Endothelial cell (in vitro differentiated cells): ENCODE data around the gene HYAL3. TPM values are rescaled to one million over a fixed set of nuclear protein-coding genes. Genes with fewer than 3 reads are reported as not detected.
A peak's percentile ranks its signal among the peaks of the same experiment; 100 is the strongest.

ENCODE experiments used
- DNase-seq: peaks from one replicate; pipeline ENCODE4 v3.0.0; 2021; ENCODE audit warnings: low spot score
- H3K27ac Mint-ChIP-seq: one replicate; pipeline ENCODE4 v1.8.0; 2021; ENCODE audit warnings: mixed read lengths, inconsistent platforms; ENCODE audit not compliant: unreplicated experiment
- H3K27me3 Mint-ChIP-seq: one replicate; pipeline ENCODE4 v1.8.0; 2021; ENCODE audit warnings: mild to moderate bottlenecking, moderate library complexity, mixed read lengths, inconsistent platforms; ENCODE audit not compliant: unreplicated experiment
- H3K36me3 Mint-ChIP-seq: one replicate; pipeline ENCODE4 v1.8.0; 2021; ENCODE audit warnings: mild to moderate bottlenecking, low read depth, mixed read lengths, inconsistent platforms; ENCODE audit not compliant: unreplicated experiment
- H3K4me1 Mint-ChIP-seq: one replicate; pipeline ENCODE4 v1.8.0; 2021; ENCODE audit warnings: mild to moderate bottlenecking, mixed read lengths, inconsistent platforms; ENCODE audit not compliant: unreplicated experiment
- H3K4me3 Mint-ChIP-seq: one replicate; pipeline ENCODE4 v1.8.0; 2021; ENCODE audit warnings: mild to moderate bottlenecking, mixed read lengths, inconsistent platforms; ENCODE audit not compliant: unreplicated experiment
- H3K9me3 Mint-ChIP-seq: one replicate; pipeline ENCODE4 v1.8.0; 2021; ENCODE audit warnings: mixed read lengths, inconsistent platforms; ENCODE audit not compliant: unreplicated experiment
- CTCF ChIP-seq: fragments of 200-600 bp; sonication (generic); IDR thresholded peaks from one replicate; pipeline ENCODE4 v1.5.0; 2021; ENCODE audit warnings: antibody characterized with exemption; ENCODE audit not compliant: unreplicated experiment
- total RNA-seq: library from RNA; stranded (reverse); fragmentation: NEBNext Ultra II Directional; extraction: Animal tissue kit (Norgen Biotek cat#: 25700); gene quantifications from one replicate; pipeline ENCODE4 v1.2.1, GENCODE V29; 2021; ENCODE audit not compliant: unreplicated experiment

The HYAL3 gene
- total RNA-seq, 1 donor from 2014 or later, result 12.7 TPM

GRCh38 chr3:50269977-50270413 lies 29.2 kb downstream of the HYAL3 start:
- H3K27ac Mint-ChIP-seq, result no peak overlapping the region
- H3K27me3 Mint-ChIP-seq, result peaks cover 33% of the 10 kb centered on the region
- DNase-seq, result no peak
- H3K36me3 Mint-ChIP-seq, result peaks cover 9% of the 10 kb centered on the region
- H3K4me3 Mint-ChIP-seq, result no peak overlapping the region
- H3K4me1 Mint-ChIP-seq, result peaks cover 13% of the 10 kb centered on the region
- no peak for TF ChIP-seq CTCF
- no peaks in the 10 kb centered on the region for H3K9me3 Mint-ChIP-seq

- Mint-ChIP-seq H3K27me3 (peaks cover 33% of the 10 kb centered on the region), H3K36me3 (peaks cover 9% of the 10 kb centered on the region), H3K9me3 (no peaks in the 10 kb centered on the region), H3K27ac (no peak overlapping the region), H3K4me1 (peaks cover 11% of the 10 kb centered on the region), H3K4me3 (no peak overlapping the region)
- no peak for DNase-seq
- no peak for TF ChIP-seq CTCF
These were observed 29.7 kb downstream of the HYAL3 start for GRCh38 chr3:50269460-50269859.

- no peaks in the 10 kb centered on the region for H3K9me3 Mint-ChIP-seq
- no peak within 1 kb of the TSS for H3K4me3 Mint-ChIP-seq
- peak within 1 kb of the TSS; percentile 41 for H3K27ac Mint-ChIP-seq
These were observed 30.3 kb downstream of the HYAL3 start, which contains the start of gene SEMA3B for GRCh38 chr3:50268703-50269451. Gene SEMA3B, plus strand, starts transcription at chr3:50269147. Its CDS starts 94 bp downstream, at chr3:50269241.

GRCh38 chr3:50268276-50268675 lies 30.9 kb downstream of the HYAL3 start:
- no peak overlapping the region for H3K4me3 Mint-ChIP-seq
- peaks cover 9% of the 10 kb centered on the region for H3K36me3 Mint-ChIP-seq

More at GRCh38 chr3:50268703-50269451, 30.3 kb downstream of the HYAL3 start, which contains the start of gene SEMA3B:
- Mint-ChIP-seq H3K4me1 (peaks cover 7% of the 10 kb centered on the region), H3K27me3 (peaks cover 33% of the 10 kb centered on the region), H3K36me3 (peaks cover 9% of the 10 kb centered on the region)
- TF ChIP-seq CTCF, result no peak
- DNase-seq, result no peak

More at GRCh38 chr3:50268276-50268675, 30.9 kb downstream of the HYAL3 start:
- Mint-ChIP-seq H3K27ac (no peak overlapping the region), H3K27me3 (peaks cover 36% of the 10 kb centered on the region), H3K9me3 (no peaks in the 10 kb centered on the region), H3K4me1 (peaks cover 7% of the 10 kb centered on the region)
- no peak for TF ChIP-seq CTCF
- DNase-seq, result no peak
